GM15510 (cell line): ENCODE data around the gene ZNF728.

ENCODE experiments used
- POLR2A ChIP-seq: IDR thresholded peaks from 3 replicates; pipeline ENCODE4 v1.6.1; 2011; ENCODE audit warnings: borderline replicate concordance; ENCODE audit not compliant: insufficient read length; ENCODE audit errors: extremely low read depth

ZNF728 gene

GRCh38 chr19:23002690-23003422 lies at the start of gene ZNF728:
TSS of gene ZNF728 (minus strand) at chr19:23003176. CDS start at chr19:23003030, 146 bp downstream.
- TF ChIP-seq POLR2A, result no peak

GRCh38 chr19:23052349-23052748 lies 49.4 kb upstream of the ZNF728 start:
- TF ChIP-seq POLR2A, result no peak

- TF ChIP-seq POLR2A, result no peak
Measured at GRCh38 chr19:23049256-23049655, 46.3 kb upstream of the ZNF728 start.

- TF ChIP-seq POLR2A, result no peak
Measured at GRCh38 chr19:23046743-23047142, 43.8 kb upstream of the ZNF728 start.

GRCh38 chr19:23033721-23034120 lies 30.7 kb upstream of the ZNF728 start:
- no peak for TF ChIP-seq POLR2A

GRCh38 chr19:23015660-23016059 lies 12.7 kb upstream of the ZNF728 start:
- no peak for TF ChIP-seq POLR2A

- TF ChIP-seq POLR2A, result no peak
Measured at GRCh38 chr19:22976248-22976647, 26.7 kb downstream of the ZNF728 start.

GRCh38 chr19:22945560-22945959 lies 57.4 kb downstream of the ZNF728 start:
- no peak for TF ChIP-seq POLR2A

GRCh38 chr19:22935151-22935550 lies 67.8 kb downstream of the ZNF728 start:
- TF ChIP-seq POLR2A, result no peak
